Type B pancreatic cell (in vitro differentiated cells): ENCODE measurements around the gene MGAT5B. TPM values are rescaled to one million over a fixed set of nuclear protein-coding genes. Genes with fewer than 3 reads are reported as not detected.

Source experiments
- DNase-seq: peaks from one replicate; pipeline ENCODE4 v3.0.0; 2021; ENCODE audit warnings: mixed read lengths; ENCODE audit not compliant: unreplicated experiment; ENCODE audit errors: extremely low spot score
- H3K27ac Mint-ChIP-seq: 2 replicates; pipeline ENCODE4 v1.8.0; 2021; ENCODE audit warnings: mild to moderate bottlenecking, mixed read lengths
- H3K27me3 Mint-ChIP-seq: 2 replicates; pipeline ENCODE4 v1.8.0; 2021; ENCODE audit warnings: mixed read lengths
- H3K36me3 Mint-ChIP-seq: 2 replicates; pipeline ENCODE4 v1.8.0; 2021; ENCODE audit warnings: mixed read lengths
- H3K4me1 Mint-ChIP-seq: one replicate; pipeline ENCODE4 v1.8.0; 2021; ENCODE audit warnings: mixed read lengths; ENCODE audit not compliant: unreplicated experiment
- H3K4me3 Mint-ChIP-seq: 2 replicates; pipeline ENCODE4 v1.8.0; 2021; ENCODE audit warnings: mild to moderate bottlenecking, mixed read lengths
- H3K9me3 Mint-ChIP-seq: 2 replicates; pipeline ENCODE4 v1.8.0; 2021; ENCODE audit warnings: mixed read lengths
- CTCF ChIP-seq: fragments of 200-600 bp; sonication (generic); conservative IDR thresholded peaks from 2 replicates; pipeline ENCODE4 v1.5.0; 2021; ENCODE audit warnings: antibody characterized with exemption, mild to moderate bottlenecking
- total RNA-seq: library from RNA; stranded (reverse); gene quantifications from 2 replicates; pipeline ENCODE4 v1.2.1, GENCODE V29; 2021; ENCODE audit warnings: low replicate concordance

Gene MGAT5B
- total RNA-seq, 1 donor from 2014 or later, result 15.9 TPM

- DNase-seq, result no peak
- no peaks in the 10 kb centered on the region for H3K4me1 Mint-ChIP-seq
- no peaks in the 10 kb centered on the region for H3K9me3 Mint-ChIP-seq
- H3K27ac Mint-ChIP-seq, result no peak overlapping the region
- H3K4me3 Mint-ChIP-seq, result no peak overlapping the region
- peaks cover 3% of the 10 kb centered on the region for H3K36me3 Mint-ChIP-seq
- TF ChIP-seq CTCF, result no peak
- peaks cover 3% of the 10 kb centered on the region for H3K27me3 Mint-ChIP-seq
Observed at GRCh38 chr17:76899414-76899813, 31.2 kb downstream of the MGAT5B start.

GRCh38 chr17:76900723-76901122, 32.5 kb downstream of the MGAT5B start:
- H3K4me1 Mint-ChIP-seq, result no peaks in the 10 kb centered on the region
- no peak for TF ChIP-seq CTCF
- H3K27ac Mint-ChIP-seq, result no peak overlapping the region
- H3K27me3 Mint-ChIP-seq, result peaks cover 3% of the 10 kb centered on the region
- DNase-seq, result no peak
- no peak overlapping the region for H3K4me3 Mint-ChIP-seq
- H3K36me3 Mint-ChIP-seq, result peaks cover 3% of the 10 kb centered on the region
- no peaks in the 10 kb centered on the region for H3K9me3 Mint-ChIP-seq

GRCh38 chr17:76901542-76902197, 33.5 kb downstream of the MGAT5B start:
- DNase-seq, result no peak
- TF ChIP-seq CTCF, result no peak
- H3K27ac Mint-ChIP-seq, result no peak overlapping the region
- no peaks in the 10 kb centered on the region for H3K9me3 Mint-ChIP-seq
- no peaks in the 10 kb centered on the region for H3K4me1 Mint-ChIP-seq
- peaks cover 3% of the 10 kb centered on the region for H3K36me3 Mint-ChIP-seq
- peaks cover 3% of the 10 kb centered on the region for H3K27me3 Mint-ChIP-seq
- no peak overlapping the region for H3K4me3 Mint-ChIP-seq

- Mint-ChIP-seq H3K27ac (no peak overlapping the region), H3K27me3 (peaks cover 3% of the 10 kb centered on the region), H3K4me1 (no peaks in the 10 kb centered on the region), H3K36me3 (peaks cover 2% of the 10 kb centered on the region), H3K9me3 (no peaks in the 10 kb centered on the region), H3K4me3 (no peak overlapping the region)
- no peak for DNase-seq
- no peak for TF ChIP-seq CTCF
Observed at GRCh38 chr17:76902476-76902875, 34.3 kb downstream of the MGAT5B start.

- H3K9me3 Mint-ChIP-seq, result no peaks in the 10 kb centered on the region
- peaks cover 3% of the 10 kb centered on the region for H3K27me3 Mint-ChIP-seq
- DNase-seq, result no peak
- TF ChIP-seq CTCF, result no peak
- H3K36me3 Mint-ChIP-seq, result peaks cover 4% of the 10 kb centered on the region
- H3K27ac Mint-ChIP-seq, result no peak overlapping the region
- H3K4me3 Mint-ChIP-seq, result no peak overlapping the region
- no peaks in the 10 kb centered on the region for H3K4me1 Mint-ChIP-seq
Observed at GRCh38 chr17:76903631-76904030, 35.4 kb downstream of the MGAT5B start.
